Tibial artery (tissue), 4 donors: Measurements from ENCODE around the gene OR1F1.

Source experiments
- DNase-seq, 2 donors: peaks; one replicate each; pipeline ENCODE4 v3.0.0-alpha.2; 2019
- H3K27ac ChIP-seq, 2 donors: fragments of 200-600 bp; sonication (generic) in 1 of 2; 1 replicate in 1 of 2; 2 replicates in 1 of 2; pipeline ENCODE4 v1.5.1; 2018 to 2019; ENCODE audit warnings: mild to moderate bottlenecking in 1 of 2
- H3K27me3 ChIP-seq, 2 donors: fragments of 200-600 bp; sonication (generic) in 1 of 2; one replicate each; pipeline versions ENCODE4 v1.5.1 to v1.6.0; 2016 to 2019
- H3K36me3 ChIP-seq, 3 donors: fragments of 200-600 bp; sonication (generic) in 2 of 3; one replicate each; pipeline ENCODE4 v1.5.1; 2016 to 2019; ENCODE audit warnings: mild to moderate bottlenecking in 2 of 3
- H3K4me1 ChIP-seq, 4 donors: fragments of 200-600 bp; sonication (generic) in 2 of 4; 1 replicate in 3 of 4; 2 replicates in 1 of 4; pipeline ENCODE4 v1.5.1; 2016 to 2019
- H3K4me3 ChIP-seq, 2 donors: fragments of 200-600 bp; sonication (generic) in 1 of 2; 1 replicate in 1 of 2; 2 replicates in 1 of 2; pipeline ENCODE4 v1.5.1; 2018 to 2019; ENCODE audit warnings: mild to moderate bottlenecking in 2 of 2
- H3K9me3 ChIP-seq, 3 donors: fragments of 200-600 bp; sonication (generic) in 1 of 3; one replicate each; pipeline ENCODE4 v1.5.1; 2016 to 2019
- CTCF ChIP-seq, 2 experiments: fragments of 200-600 bp in 1 of 2; fragments of 450-650 bp in 1 of 2; IDR thresholded peaks; one replicate each; pipeline ENCODE4 v1.5.1; 2017 to 2019; ENCODE audit warnings: antibody characterized with exemption in 2 of 2, mild to moderate bottlenecking in 1 of 2, moderate library complexity in 1 of 2
- intact Hi-C: fragments of 100-400 bp; cut with DNase I; formaldehyde crosslinking; loops from one replicate; pipeline ENCODE4 v1.15.0; 2023; ENCODE audit warnings: low total_unique reads

Gene OR1F1

GRCh38 chr16:3241761-3242160 is 53.8 kb downstream of the OR1F1 start:
- Histone ChIP-seq H3K27ac (no peak overlapping the region), H3K27me3 (peaks cover 0 to 14% of the 10 kb centered on the region in 2 donors), H3K4me1 (no peaks in the 10 kb centered on the region), H3K4me3 (no peak overlapping the region), H3K36me3 (no peaks in the 10 kb centered on the region), H3K9me3 (no peaks in the 10 kb centered on the region)
- intact Hi-C loops, result no loop called here
- DNase-seq, result no peak
- no peak for TF ChIP-seq CTCF (IDR thresholded peaks at IDR 0.05)

- no peak overlapping the region for H3K27ac ChIP-seq
- TF ChIP-seq CTCF (IDR thresholded peaks at IDR 0.05), result no peak
- H3K27me3 ChIP-seq, result peaks cover 0 to 18% of the 10 kb centered on the region in 2 donors
- H3K9me3 ChIP-seq, result no peaks in the 10 kb centered on the region
- DNase-seq, result no peak
- H3K4me3 ChIP-seq, result no peak overlapping the region
- intact Hi-C loops, result no loop called here
- H3K4me1 ChIP-seq, result no peaks in the 10 kb centered on the region
- H3K36me3 ChIP-seq, result no peaks in the 10 kb centered on the region
Measured at GRCh38 chr16:3242709-3243108, 54.7 kb downstream of the OR1F1 start.

GRCh38 chr16:3243882-3244281 is 55.9 kb downstream of the OR1F1 start:
- no peaks in the 10 kb centered on the region for H3K4me1 ChIP-seq
- TF ChIP-seq CTCF (IDR thresholded peaks at IDR 0.05), result no peak
- DNase-seq, result no peak
- no peak overlapping the region for H3K27ac ChIP-seq
- no peak overlapping the region for H3K4me3 ChIP-seq
- no peaks in the 10 kb centered on the region for H3K9me3 ChIP-seq
- H3K27me3 ChIP-seq, result peaks cover 0 to 18% of the 10 kb centered on the region in 2 donors
- intact Hi-C loops, result no loop called here
- no peaks in the 10 kb centered on the region for H3K36me3 ChIP-seq

- H3K27ac ChIP-seq, result no peak overlapping the region
- no peaks in the 10 kb centered on the region for H3K36me3 ChIP-seq
- no peaks in the 10 kb centered on the region for H3K9me3 ChIP-seq
- intact Hi-C loops, result no loop called here
- no peak for DNase-seq
- no peak for TF ChIP-seq CTCF (IDR thresholded peaks at IDR 0.05)
- H3K27me3 ChIP-seq, result peaks cover 0 to 25% of the 10 kb centered on the region in 2 donors
- no peak overlapping the region for H3K4me3 ChIP-seq
- no peaks in the 10 kb centered on the region for H3K4me1 ChIP-seq
Measured at GRCh38 chr16:3246002-3246401, 58.0 kb downstream of the OR1F1 start.

- Histone ChIP-seq H3K4me1 (no peaks in the 10 kb centered on the region), H3K36me3 (no peaks in the 10 kb centered on the region), H3K9me3 (no peaks in the 10 kb centered on the region), H3K27me3 (peaks cover 0 to 25% of the 10 kb centered on the region in 2 donors), H3K4me3 (no peak overlapping the region), H3K27ac (no peak overlapping the region)
- no peak for DNase-seq
- no peak for TF ChIP-seq CTCF (IDR thresholded peaks at IDR 0.05)
- intact Hi-C loops, result no loop called here
Measured at GRCh38 chr16:3246876-3247275, 58.9 kb downstream of the OR1F1 start.

GRCh38 chr16:3248596-3248995 is 60.6 kb downstream of the OR1F1 start:
- no peaks in the 10 kb centered on the region for H3K36me3 ChIP-seq
- intact Hi-C loops, result no loop called here
- DNase-seq, result no peak
- H3K4me3 ChIP-seq, result no peak overlapping the region
- H3K4me1 ChIP-seq, result no peaks in the 10 kb centered on the region
- no peak for TF ChIP-seq CTCF (IDR thresholded peaks at IDR 0.05)
- H3K27me3 ChIP-seq, result peaks cover 0 to 23% of the 10 kb centered on the region in 2 donors
- no peak overlapping the region for H3K27ac ChIP-seq
- no peaks in the 10 kb centered on the region for H3K9me3 ChIP-seq
